H9 (cell line): ENCODE data around the gene C19orf33. TPM values are rescaled to one million over a fixed set of nuclear protein-coding genes. Genes with fewer than 3 reads are reported as not detected.

Experiments used
- DNase-seq: peaks from one replicate; pipeline ENCODE4 v3.0.0-alpha.2; 2017
- H2AFZ ChIP-seq: one replicate; pipeline ENCODE4 v1.6.1; 2013; ENCODE audit warnings: mild to moderate bottlenecking, low read length, control low read depth, moderate library complexity
- H2AK5ac ChIP-seq: 2 replicates; pipeline ENCODE4 v1.6.1; 2013; ENCODE audit warnings: low read length, control low read depth, mixed read lengths; ENCODE audit not compliant: insufficient read length
- H2BK120ac ChIP-seq: one replicate; pipeline ENCODE4 v1.6.1; 2013; ENCODE audit warnings: low read depth, mild to moderate bottlenecking, low read length, control low read depth, inconsistent platforms; ENCODE audit not compliant: poor library complexity, severe bottlenecking
- H2BK12ac ChIP-seq: 2 replicates; pipeline ENCODE4 v1.6.1; 2013; ENCODE audit warnings: low read length, control low read depth, mixed read lengths, low read depth; ENCODE audit not compliant: insufficient read length
- H2BK15ac ChIP-seq: 2 replicates; pipeline ENCODE4 v1.6.1; 2013; ENCODE audit warnings: low read depth, low read length, control low read depth
- H2BK20ac ChIP-seq: one replicate; pipeline ENCODE4 v1.6.1; 2013; ENCODE audit warnings: low read depth, mild to moderate bottlenecking, low read length, control low read depth, inconsistent platforms; ENCODE audit not compliant: poor library complexity, severe bottlenecking
- H2BK5ac ChIP-seq: 2 replicates; pipeline ENCODE4 v1.6.1; 2013; ENCODE audit warnings: low read length, control low read depth, mixed read lengths; ENCODE audit not compliant: insufficient read length
- H3K14ac ChIP-seq: 2 replicates; pipeline ENCODE4 v1.6.1; 2013; ENCODE audit warnings: low read length, control low read depth; ENCODE audit not compliant: insufficient read depth
- H3K18ac ChIP-seq: 2 replicates; pipeline ENCODE4 v1.6.1; 2013; ENCODE audit warnings: low read depth, mild to moderate bottlenecking, mixed read lengths, low read length, control low read depth; ENCODE audit not compliant: insufficient read length
- H3K23ac ChIP-seq: 2 replicates; pipeline ENCODE4 v1.6.1; 2013; ENCODE audit warnings: low read length, control low read depth, mixed read lengths, low read depth; ENCODE audit not compliant: insufficient read length
- H3K23me2 ChIP-seq: 2 replicates; pipeline ENCODE4 v1.6.1; 2013; ENCODE audit warnings: low read depth, mild to moderate bottlenecking, mixed read lengths, low read length, control low read depth; ENCODE audit not compliant: insufficient read length, poor library complexity, severe bottlenecking
- H3K27ac ChIP-seq: 2 replicates; pipeline ENCODE4 v1.5.1; 2013; ENCODE audit warnings: low read length, control low read depth, mixed read lengths, low read depth; ENCODE audit not compliant: insufficient read length
- H3K27me3 ChIP-seq: 2 replicates; pipeline ENCODE4 v1.6.1; 2013; ENCODE audit warnings: low read length, control low read depth, inconsistent platforms; ENCODE audit not compliant: insufficient read depth
- H3K4ac ChIP-seq: 2 replicates; pipeline ENCODE4 v1.6.1; 2013; ENCODE audit warnings: low read depth, mild to moderate bottlenecking, control low read depth, inconsistent platforms, low read length, moderate library complexity
- H3K4me1 ChIP-seq: 2 replicates; pipeline ENCODE4 v1.6.1; 2013; ENCODE audit warnings: low read length, control low read depth, inconsistent platforms; ENCODE audit not compliant: insufficient read depth
- H3K4me2 ChIP-seq: 2 replicates; pipeline ENCODE4 v1.6.1; 2013; ENCODE audit warnings: low read length, control low read depth, mixed read lengths; ENCODE audit not compliant: insufficient read length, insufficient read depth
- H3K56ac ChIP-seq: 2 replicates; pipeline ENCODE4 v1.6.1; 2013; ENCODE audit warnings: low read depth, mild to moderate bottlenecking, mixed read lengths, low read length, control low read depth; ENCODE audit not compliant: insufficient read length
- H3K79me1 ChIP-seq: 2 replicates; pipeline ENCODE4 v1.6.1; 2013; ENCODE audit warnings: low read depth, mild to moderate bottlenecking, moderate library complexity, low read length, control low read depth, inconsistent platforms; ENCODE audit not compliant: insufficient read depth, poor library complexity, severe bottlenecking
- H3K79me2 ChIP-seq: 2 replicates; pipeline ENCODE4 v1.6.1; 2013; ENCODE audit warnings: low read length, control low read depth, inconsistent platforms; ENCODE audit not compliant: insufficient read depth
- H3K9ac ChIP-seq: 2 replicates; pipeline ENCODE4 v1.6.1; 2013; ENCODE audit warnings: low read length, control low read depth, mixed read lengths; ENCODE audit not compliant: insufficient read length; ENCODE audit errors: extremely low read depth
- H3K9me3 ChIP-seq: one replicate; pipeline ENCODE4 v1.6.1; 2013; ENCODE audit warnings: low read depth, low read length, inconsistent platforms; ENCODE audit not compliant: control insufficient read depth
- H3T11ph ChIP-seq: one replicate; pipeline ENCODE4 v1.6.1; 2013; ENCODE audit warnings: mild to moderate bottlenecking, low read length, control low read depth, inconsistent platforms
- H4K20me1 ChIP-seq: one replicate; pipeline ENCODE4 v1.6.1; 2013; ENCODE audit not compliant: control insufficient read depth, insufficient read length, insufficient read depth
- H4K5ac ChIP-seq: 2 replicates; pipeline ENCODE4 v1.6.1; 2013; ENCODE audit warnings: low read depth, mild to moderate bottlenecking, mixed read lengths, low read length, control low read depth; ENCODE audit not compliant: insufficient read length
- H4K8ac ChIP-seq: replicated peaks from 2 replicates; pipeline ENCODE4 v1.6.1; 2013; ENCODE audit warnings: low read length, control low read depth, mixed read lengths, low read depth; ENCODE audit not compliant: insufficient read length
- H4K91ac ChIP-seq: 2 replicates; pipeline ENCODE4 v1.6.1; 2013; ENCODE audit warnings: low read depth, mild to moderate bottlenecking, moderate library complexity, mixed read lengths, low read length, control low read depth; ENCODE audit not compliant: insufficient read length
- H3K27ac Mint-ChIP-seq, 3 experiments: 2 replicates in 2 of 3; 3 replicates in 1 of 3; pipeline ENCODE4 v1.8.0; 2020 to 2021; ENCODE audit warnings: mixed read lengths in 3 of 3, mild to moderate bottlenecking in 1 of 3, moderate library complexity in 1 of 3
- H3K27me3 Mint-ChIP-seq: 2 replicates; pipeline ENCODE4 v1.8.0; 2021; ENCODE audit warnings: low read depth, mild to moderate bottlenecking, moderate library complexity, mixed read lengths
- H3K36me3 Mint-ChIP-seq, 3 experiments: 2 replicates in 2 of 3; 3 replicates in 1 of 3; pipeline ENCODE4 v1.8.0; 2020 to 2021; ENCODE audit warnings: low read depth in 3 of 3, mixed read lengths in 3 of 3; ENCODE audit not compliant: insufficient read depth in 1 of 3
- H3K4me1 Mint-ChIP-seq, 2 experiments: 2 replicates each; pipeline ENCODE4 v1.8.0; 2020; ENCODE audit warnings: mixed read lengths in 2 of 2
- H3K4me3 Mint-ChIP-seq, 2 experiments: 2 replicates in 1 of 2; 3 replicates in 1 of 2; pipeline ENCODE4 v1.8.0; 2020 to 2021; ENCODE audit warnings: mild to moderate bottlenecking in 2 of 2, mixed read lengths in 2 of 2, moderate library complexity in 1 of 2
- H3K9me3 Mint-ChIP-seq, 2 experiments: 2 replicates in 1 of 2; 3 replicates in 1 of 2; pipeline ENCODE4 v1.8.0; 2020; ENCODE audit warnings: mild to moderate bottlenecking in 2 of 2, mixed read lengths in 2 of 2, moderate library complexity in 1 of 2
- CTCF ChIP-seq: fragments of 200-600 bp; sonication (generic); conservative IDR thresholded peaks from 3 replicates; pipeline ENCODE4 v1.8.0; 2021; ENCODE audit warnings: antibody characterized with exemption, mild to moderate bottlenecking
- WGBS: extraction: QIAGEN DNeasy Blood & Tissue Kit; methylation state at CpG from one replicate; pipeline ENCODE4 v1.1.7; 2013; ENCODE audit warnings: missing lambda C conversion rate, low lambda C conversion rate, mixed read lengths; ENCODE audit not compliant: insufficient read length; ENCODE audit errors: extremely low coverage; 5-methylcytosine and 5-hydroxymethylcytosine counted together
- total RNA-seq: library from RNA; stranded (reverse); gene quantifications from 2 replicates; pipeline ENCODE4 v1.2.1, GENCODE V29; 2021

The C19orf33 gene
- total RNA-seq, 1 experiment from 2014 or later, result not detected

DNA sequence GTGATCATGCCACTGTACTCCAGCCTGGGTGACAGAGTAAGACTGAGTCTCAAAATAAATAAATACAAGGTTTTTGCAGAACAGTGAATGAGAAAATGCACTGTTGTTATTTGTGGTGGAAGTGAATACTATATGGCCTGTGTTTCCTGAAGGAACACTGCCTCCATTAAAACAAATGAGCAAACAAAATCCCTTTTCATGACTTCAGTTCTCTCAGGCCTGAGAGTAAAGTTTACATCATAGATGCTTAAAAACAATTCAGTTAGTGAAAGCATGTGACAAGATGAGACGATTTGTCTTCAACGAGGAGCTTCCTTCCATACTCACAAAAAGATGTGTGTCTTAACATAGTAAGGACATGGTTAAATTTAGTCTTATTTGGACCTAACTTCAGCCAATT is 25.3 kb upstream of the C19orf33 start:
- Histone ChIP-seq H3K14ac (no peak overlapping the region), H3K27ac (no peak overlapping the region), H3K4me1 (no peaks in the 10 kb centered on the region), H2BK20ac (no peak overlapping the region), H3K79me2 (peaks cover 18% of the 10 kb centered on the region; the same call in 1 of the 2 replicates), H4K8ac (no peak overlapping the region), H2AFZ (no peak overlapping the region), H3K23ac (no peak overlapping the region), H3K9ac (no peak overlapping the region), H4K5ac (no peak overlapping the region), H2BK5ac (no peak overlapping the region), H3K27me3 (no peaks in the 10 kb centered on the region), H3T11ph (no peak overlapping the region), H2BK15ac (no peak overlapping the region), H4K20me1 (no peaks in the 10 kb centered on the region), H2BK12ac (no peak overlapping the region), H3K4me2 (no peak overlapping the region), H3K9me3 (no peaks in the 10 kb centered on the region), H3K56ac (no peak overlapping the region), H2BK120ac (no peak overlapping the region), H2AK5ac (no peak overlapping the region), H3K79me1 (peaks cover 10% of the 10 kb centered on the region), H3K18ac (no peak overlapping the region), H3K23me2 (no peaks in the 10 kb centered on the region), H3K4ac (no peak overlapping the region), H4K91ac (no peak overlapping the region)
- H3K4me1 Mint-ChIP-seq, result peaks cover 6 to 11% of the 10 kb centered on the region in 2 experiments; a peak in 2 of 4 replicates
- DNase-seq, result no peak
- TF ChIP-seq CTCF, result no peak
- no peaks in the 10 kb centered on the region for H3K27me3 Mint-ChIP-seq
- no CpG with 5 or more reads among the region's 2 CpGs for WGBS
- H3K9me3 Mint-ChIP-seq, result no peaks in the 10 kb centered on the region
- H3K4me3 Mint-ChIP-seq, result no peak overlapping the region
- H3K36me3 Mint-ChIP-seq, result peaks cover 6 to 30% (median 30%) of the 10 kb centered on the region in 3 experiments; a peak in 6 of 7 replicates
- no peak overlapping the region for H3K27ac Mint-ChIP-seq
